GM19240 (cell line): Measurements from ENCODE around the gene AMMECR1.
"Not testable (repeated sequence)": the region's sequence is repeated elsewhere in the genome, so short reads cannot be mapped to it uniquely, and the experiment has no call there.

ENCODE experiments used
- DNase-seq: peaks from one replicate; pipeline ENCODE4 v3.0.0; 2011; ENCODE audit warnings: low spot score; ENCODE audit not compliant: insufficient read length

Gene AMMECR1

DNA sequence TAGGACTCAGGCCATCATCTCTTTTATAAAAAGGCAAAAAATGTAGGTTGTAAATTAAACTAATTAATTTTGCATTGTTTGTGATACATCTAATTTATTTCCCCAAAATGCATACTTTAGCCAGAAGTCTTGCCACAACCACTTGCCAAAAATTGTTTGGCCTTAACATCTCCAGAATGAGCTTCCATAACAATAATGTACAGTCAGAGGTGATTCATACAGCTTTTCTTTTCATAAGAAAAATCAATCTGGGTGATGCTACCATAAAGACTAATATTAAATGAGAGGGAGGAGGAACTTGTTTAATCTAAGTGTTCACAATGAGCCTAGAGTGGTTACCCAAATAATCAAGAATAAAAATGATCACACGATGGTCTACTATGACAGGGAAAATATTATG, 59.3 kb downstream of the AMMECR1 start:
- no peak for DNase-seq

DNA sequence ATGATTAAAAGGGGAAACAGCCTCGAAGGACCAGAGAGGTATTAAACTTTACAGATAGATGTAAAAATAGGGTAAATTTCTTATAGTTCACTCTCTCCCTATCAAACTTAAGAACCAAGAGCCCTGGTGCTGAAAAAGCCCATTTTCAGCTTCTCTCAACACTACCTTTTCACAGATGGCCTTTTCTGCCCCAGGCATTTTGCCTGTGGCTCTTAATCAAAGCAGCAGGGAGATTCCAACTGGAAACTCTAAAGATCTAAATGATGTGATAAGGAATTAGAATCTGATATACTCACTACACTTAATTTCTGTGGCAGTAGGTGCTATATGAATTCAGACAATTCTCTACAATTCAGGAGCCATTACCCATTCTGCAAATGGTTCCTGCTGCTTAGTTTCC, 60.0 kb downstream of the AMMECR1 start:
- no peak for DNase-seq

DNA sequence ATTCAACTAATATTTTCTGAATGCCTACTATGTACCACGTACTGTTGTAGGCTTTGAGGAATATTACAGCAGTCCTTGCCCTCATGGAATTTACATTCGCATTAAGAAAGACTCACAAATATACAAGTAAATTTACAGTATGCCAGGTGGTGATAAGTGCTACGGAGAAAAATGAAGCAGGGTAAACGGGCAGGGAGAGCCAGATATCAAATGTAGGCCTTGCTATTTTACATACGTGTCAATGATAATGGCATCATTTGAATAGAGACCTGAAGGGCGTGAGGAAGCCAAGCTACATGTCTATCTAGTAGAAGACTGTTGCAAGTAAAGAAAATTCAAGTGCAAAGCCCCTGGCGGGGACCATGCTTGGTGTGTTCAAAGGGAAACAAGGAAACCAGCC, 65.2 kb downstream of the AMMECR1 start:
- DNase-seq, result no peak

DNA sequence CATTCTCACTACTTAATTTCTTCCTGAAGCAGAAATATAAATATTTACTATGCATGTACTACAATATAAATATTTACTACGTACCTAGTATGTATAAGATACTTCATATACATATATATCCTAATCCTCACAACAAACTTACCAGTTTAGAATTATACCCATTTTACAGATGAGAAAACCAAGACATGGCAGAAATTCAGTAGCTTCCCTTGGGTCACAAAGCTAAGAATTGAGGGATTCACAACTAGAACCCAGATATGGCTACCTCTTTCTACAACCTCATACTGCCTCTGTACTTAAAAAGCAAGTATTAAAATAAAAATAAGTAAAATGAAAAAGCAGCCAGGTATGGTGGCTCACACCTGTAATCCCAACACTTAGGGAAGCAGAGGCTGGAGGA, 65.9 kb downstream of the AMMECR1 start:
- no peak for DNase-seq

DNA sequence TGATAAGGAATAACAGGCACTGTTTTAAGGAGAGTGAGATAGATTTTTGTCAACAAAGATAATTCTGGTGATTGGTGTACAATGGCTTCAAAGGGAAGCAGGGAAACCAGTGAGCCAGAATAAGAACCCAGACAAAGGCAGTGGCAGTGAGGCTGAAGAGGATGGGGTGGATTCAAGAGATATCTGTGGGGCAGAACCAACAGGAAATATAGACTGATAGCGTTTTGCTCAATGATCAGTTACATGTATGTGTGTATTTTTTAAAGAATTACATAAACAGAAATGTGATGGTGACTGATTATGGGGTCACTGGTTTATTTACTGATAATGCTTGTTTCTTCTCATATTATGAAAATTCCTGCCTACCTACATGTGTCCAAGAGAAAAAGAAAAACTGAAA, 66.4 kb downstream of the AMMECR1 start:
- no peak for DNase-seq

DNA sequence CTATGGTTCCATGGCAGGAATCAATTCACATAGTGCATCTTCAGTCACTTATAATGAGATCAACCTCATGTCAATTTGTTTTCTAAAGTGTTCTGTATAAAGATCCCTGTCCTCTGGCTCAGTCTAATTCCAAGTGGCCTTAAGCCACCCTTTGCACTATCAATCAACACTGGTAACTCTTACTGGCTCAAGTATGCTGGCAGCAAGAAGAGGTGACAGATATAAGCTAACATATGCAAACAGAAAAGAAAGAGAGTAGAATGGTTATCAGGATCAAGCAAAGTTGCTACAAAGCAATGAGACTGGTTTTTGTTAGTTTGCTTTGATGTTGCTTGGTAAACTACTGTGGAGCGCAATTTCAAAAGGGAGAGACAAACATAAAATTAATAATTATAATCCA, 67.0 kb downstream of the AMMECR1 start:
- no peak for DNase-seq

DNA sequence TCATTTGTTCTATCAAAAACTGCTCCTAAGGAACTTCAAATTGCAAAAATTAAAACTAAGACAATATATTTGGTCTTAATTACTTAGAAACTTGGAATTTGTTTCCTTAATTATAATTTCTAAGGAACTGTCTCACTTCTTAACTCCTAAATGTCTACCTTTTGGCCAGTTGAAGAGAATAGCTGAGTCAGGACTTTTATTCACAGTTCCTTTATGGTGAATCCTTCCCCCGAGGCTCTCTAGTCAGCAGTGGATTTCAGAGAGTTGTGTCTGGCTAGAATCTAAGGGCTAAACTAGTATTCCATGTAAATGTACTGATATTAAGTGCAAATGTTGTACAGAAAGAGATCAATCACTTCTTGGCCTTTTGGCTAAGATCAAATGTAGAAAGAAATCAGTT, 69.3 kb downstream of the AMMECR1 start:
- no peak for DNase-seq

DNA sequence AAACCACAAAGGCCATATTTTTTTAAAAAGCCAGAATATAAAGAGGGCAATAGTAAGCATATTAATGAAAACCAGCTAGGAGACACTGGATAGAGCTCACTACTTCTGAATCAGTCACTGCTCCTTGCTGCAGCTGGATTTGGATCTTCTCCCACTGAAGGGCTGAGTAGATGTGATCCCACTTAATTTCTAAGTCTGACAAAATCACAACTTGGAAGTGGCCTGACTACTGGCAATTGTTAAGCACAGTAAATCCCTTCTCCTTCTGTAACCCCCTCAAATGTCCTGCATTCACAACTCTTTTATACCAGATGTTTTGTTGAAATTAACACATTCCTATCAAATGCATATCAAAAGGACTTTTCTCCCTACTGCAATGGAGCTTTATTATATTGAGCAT, 72.9 kb downstream of the AMMECR1 start:
- no peak for DNase-seq

DNA sequence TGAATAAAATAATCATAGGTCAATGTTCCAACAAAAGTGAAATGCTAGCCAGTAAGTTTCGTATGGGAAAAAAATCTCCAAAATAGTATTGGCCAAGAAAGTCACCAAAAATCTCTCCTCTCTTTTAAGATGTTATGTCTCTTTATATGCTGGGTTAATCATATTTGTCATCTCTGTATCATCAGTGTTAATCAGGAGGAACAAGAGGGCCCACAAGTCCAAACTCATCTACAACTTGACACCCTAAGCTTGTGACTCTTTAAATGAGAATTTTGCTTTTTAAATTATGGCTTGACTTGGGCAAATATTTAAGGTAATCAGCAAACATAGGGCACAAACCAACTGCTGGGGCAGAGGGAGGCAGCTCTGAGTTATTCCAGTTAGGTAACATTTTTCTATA, 75.5 kb downstream of the AMMECR1 start:
- DNase-seq, result no peak

DNA sequence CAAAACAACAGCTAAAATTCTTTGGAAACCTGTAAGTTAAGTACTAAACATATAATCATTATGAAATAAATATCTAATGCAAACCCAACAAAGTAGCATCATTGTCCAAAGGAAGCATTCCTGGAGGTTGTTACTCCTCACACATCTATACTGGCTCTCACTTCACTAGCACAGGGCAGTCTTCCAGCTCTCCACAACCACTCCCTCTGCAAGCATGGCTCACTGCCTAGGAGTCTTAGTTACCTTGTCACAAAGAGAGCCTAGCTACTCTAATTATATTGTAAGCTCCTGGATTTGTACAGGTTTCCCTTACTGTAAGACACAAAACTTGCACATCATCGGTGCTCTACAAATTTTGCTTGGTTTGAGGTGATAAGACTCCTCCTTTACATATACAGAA, 76.1 kb downstream of the AMMECR1 start:
- DNase-seq, result no peak

DNA sequence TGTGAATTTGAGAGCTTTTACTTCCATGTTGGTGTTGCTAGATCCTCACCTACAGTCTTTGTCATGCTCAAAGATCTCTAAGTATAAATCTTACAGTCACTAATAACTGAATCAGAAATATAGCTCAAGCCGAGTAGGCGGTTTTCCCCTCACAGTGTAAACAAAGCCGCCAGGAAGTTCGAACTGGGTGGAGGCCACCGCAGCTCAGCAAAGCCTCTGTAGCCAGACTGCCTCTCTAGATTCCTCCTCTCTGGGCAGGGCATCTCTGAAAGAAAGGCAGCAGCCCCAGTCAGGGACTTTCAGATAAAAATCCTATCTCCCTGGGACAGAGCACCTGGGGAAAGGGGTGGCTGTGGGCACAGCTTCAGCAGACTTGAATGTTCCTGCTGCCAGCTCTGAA, 79.6 kb downstream of the AMMECR1 start:
- DNase-seq, result not testable (repeated sequence)

DNA sequence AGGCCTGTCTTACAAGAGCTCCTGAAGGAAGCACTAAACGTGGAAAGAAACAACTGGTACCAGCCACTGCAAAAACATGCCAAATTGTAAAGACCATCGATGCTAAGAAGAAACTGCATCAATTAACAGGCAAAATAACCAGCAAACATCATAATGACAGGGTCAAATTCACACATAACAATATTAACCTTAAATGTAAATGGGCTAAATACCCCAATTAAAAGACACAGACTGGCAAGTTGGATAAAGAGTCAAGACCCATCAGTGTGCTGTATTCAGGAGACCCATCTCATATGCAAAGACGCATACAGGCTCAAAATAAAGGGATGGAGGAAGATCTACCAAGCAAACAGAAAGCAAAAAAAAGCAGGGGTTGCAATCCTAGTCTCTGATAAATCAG, 86.4 kb downstream of the AMMECR1 start:
- not testable (repeated sequence) for DNase-seq

DNA sequence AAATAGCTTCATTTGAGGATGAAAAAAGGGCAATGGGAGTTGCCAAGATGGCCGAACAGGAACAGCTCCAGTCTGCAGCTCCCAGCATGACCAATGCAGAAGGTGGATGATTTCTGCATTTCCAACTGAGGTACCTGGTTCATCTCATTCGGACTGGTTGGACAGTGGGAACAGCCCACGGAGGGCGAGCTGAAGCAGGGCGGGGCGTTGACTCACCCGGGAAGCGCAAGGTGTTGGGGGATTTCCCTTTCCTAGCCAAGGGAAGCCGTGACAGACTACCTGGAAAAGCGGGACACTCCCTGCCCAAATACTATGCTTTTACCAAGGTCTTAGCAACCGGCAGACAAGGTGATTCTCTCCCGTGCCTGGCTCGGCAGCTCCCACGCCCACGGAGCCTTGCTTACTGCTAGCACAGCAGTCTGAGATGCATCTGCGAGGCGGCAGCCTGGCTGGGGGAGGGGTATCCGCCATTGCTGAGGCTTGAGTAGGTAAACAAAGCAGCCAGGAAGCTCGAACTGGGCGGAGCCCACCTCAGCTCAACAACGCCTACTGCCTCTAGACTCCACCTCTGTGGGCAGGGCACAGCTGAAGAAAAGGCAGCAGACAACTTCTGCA, 88.3 kb downstream of the AMMECR1 start:
- DNase-seq, result not testable (repeated sequence)

DNA sequence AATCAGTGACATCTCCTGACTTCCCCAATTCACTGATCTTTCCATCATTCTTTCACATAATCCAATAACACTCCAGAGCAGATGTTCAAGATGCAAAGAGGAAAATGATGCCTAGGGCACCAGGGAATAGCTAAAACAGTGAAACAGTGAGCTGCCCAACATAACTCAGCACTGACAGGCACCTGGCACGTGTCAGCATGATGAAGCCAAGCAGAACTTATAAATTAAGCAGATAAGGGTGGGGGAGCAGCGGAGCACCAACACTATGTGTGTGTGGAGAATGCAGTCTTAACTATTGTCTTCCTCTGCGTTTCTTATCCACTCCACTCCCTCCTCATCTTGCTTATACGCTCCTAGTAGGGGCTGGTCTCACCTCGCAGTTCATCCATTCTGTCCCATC, 89.4 kb downstream of the AMMECR1 start:
- DNase-seq, result no peak

DNA sequence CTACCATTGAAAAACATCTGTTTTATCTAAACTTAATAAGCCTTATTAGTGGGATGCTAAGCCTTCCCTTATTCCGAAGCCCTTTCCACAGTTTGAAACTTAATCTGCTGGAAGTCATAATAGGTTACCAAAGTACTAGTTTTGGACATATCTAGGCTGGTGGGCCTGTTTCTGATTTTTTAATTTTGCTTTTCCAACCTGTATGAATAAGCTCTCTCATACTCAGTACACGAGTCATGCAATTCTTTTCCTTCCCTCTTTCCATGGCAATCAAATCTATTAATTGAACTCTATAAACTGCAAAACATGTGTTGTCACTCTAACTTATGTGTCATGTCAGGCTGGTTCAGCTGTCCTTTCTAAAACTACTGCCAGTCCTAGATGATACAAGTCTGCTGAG, 91.0 kb downstream of the AMMECR1 start:
- no peak for DNase-seq

DNA sequence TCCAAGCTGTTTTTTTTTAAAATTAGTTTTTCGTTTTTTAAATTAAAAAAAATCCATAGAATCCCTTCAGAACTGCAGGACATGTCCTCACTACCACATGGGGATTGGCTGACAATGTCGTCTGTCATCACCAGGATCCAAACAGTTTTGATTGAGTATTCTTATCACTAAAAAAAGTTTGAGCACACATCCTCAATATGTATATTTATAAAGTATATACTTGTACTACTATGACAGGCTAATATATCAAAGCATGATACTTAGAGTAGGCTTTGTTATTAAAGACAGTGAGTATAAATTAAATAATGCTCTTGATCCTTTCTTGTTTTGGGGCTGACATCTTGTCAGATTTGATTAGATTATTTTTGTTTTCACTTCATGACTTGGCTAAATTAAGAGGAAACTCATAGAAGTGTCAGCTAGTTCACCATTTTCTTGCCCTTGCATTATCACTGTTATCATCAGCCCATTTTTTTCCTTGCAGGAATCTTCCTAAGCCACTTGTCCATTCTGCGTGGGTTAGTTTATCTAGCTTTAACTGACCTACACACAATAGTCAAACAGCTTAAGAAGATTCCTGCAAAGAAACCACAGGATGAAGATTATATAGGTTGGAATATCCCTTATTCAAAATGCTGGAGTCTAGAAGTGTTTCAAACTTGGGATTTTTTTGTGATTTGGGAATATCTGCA, 92.8 kb downstream of the AMMECR1 start:
- DNase-seq, result no peak

DNA sequence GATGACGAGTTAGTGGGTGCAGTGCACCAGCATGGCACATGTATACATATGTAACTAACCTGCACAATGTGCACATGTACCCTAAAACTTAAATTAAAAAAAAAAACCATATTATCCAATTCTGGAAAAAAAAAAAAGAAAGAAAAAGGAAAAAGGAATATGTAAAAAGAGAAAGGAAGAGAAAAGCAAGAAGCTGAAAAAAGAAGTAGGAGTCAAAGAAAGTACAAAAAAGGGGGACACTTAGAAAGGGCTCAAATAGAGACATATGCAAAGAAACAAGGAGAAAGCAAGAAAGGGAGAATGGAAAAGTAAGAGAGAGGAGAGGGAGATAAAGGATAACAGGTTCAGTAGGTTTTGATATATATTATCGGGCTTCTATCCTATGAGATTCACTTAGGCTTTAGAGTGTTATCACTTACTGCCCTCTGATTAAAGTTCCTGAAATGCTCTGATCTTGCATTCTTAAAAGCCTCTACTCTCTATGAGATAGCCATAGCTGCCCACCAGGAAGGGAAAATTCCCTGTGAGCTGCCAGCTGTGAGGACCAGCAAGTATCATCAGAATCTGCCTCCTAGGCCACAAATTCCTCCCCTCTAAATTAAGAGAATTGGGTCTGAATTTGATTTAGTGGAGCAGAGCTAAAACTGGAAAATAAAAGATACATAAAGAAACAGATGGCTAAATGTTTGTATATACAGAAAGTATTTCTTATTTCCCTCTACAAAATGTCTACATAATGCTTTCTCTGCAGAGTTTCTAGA, 95.2 kb downstream of the AMMECR1 start:
- DNase-seq, result no peak

DNA sequence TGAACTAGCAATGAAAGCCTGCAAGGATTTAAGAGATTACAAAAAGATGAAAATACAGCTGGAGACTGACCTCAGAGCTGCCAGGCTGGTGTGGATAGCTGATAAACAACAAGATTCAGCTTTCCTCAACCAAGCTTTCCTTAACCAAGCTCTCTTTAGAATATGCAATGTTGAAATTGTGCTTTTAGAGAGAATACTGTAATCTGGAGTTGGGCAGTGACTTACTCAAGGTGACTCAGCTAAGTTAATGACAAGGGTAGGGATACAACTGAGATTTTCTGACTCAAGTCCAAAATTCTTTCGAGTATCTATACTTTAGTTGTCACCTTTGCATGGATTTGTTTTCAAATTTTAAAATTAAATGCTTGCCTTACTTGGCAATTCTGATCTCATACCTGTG, 98.0 kb downstream of the AMMECR1 start:
- no peak for DNase-seq

DNA sequence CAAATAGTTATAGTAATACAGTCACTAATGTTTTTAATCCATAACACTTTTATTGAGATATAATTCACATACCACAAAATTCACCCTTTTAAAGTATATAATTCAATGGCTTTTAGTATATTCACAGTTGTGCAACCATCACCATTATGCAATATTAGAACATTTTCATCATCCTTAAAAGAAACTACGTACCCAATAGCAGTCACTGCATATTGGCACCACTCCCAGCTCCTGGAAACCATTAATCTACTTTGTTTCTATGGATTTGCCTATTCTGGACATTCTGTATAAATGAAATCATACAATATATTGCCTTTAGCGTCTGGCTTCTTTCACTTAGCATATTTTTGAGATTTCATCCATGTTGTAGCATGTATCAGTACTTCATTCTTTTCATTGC, 99.3 kb downstream of the AMMECR1 start:
- no peak for DNase-seq

DNA sequence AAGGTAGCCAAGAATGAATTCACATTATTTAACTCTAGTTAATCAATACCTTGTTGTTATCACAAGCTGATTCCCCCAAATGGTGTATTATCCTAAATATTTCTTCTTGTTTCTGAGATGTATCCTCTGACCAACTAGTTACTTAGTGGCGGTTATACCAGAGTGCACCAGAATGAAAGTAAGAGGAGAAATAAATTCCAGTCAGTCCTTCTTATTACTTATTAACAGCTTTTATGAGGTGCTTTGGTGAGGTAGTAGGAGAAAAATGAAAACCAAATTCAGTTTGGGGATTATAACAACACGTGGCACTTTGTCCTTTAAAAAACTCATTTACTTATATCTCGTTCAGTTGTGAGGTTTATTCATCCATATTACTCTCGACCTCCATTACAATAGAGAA, 101.9 kb downstream of the AMMECR1 start:
- no peak for DNase-seq

DNA sequence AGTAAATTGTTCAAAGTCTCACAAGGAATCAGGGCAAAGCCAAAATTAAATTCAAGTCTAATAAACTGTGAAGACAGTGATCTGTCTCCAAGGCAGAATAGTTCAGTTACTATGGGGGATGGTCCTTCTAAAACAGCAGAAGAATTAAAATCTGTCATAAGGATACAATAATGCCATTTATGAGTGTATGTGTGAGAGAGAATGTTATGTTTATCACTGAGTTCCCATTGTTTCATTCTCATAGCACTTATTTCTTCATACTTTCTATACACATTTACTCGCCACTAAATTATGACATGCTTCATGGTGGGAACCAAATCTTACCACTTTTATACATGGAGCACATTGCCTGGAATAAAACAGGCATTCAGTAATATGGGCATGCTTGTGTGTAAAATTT, 102.5 kb downstream of the AMMECR1 start:
- no peak for DNase-seq

DNA sequence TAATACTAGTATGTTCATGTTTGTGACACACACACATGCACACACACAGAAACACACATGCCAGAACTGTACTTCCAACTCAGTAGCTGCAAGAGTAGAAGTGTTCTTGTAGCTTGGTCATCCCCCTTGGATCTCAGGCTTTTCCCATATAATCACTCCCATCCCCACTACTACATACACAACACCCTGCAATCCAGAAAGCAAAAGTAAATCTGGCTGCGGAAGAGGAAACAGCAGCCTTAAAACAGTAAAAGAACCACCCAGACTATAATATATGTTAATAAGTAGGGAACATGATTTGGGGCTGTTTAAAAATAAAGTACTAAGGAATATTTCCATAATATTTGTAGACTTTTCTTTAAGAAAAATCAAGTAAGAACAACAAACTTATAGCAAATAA, 103.2 kb downstream of the AMMECR1 start:
- DNase-seq, result no peak

DNA sequence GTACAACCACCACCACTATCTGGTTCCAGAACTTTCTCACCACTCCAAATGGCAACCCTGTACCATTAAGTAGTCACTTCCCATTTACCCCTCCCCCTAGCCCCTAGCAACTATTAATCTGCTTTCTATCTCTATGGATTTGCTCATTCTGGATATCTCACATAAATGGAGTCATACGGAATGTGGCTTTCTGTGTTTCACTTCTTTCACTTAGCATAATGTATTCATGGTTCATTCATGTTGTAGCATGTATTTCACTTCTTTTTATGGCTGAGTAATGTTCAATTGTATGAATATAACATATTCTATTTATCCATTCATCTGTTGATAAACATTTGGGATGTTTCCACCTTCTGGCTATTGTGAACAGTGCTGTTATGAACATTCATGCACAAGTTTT, 104.7 kb downstream of the AMMECR1 start:
- DNase-seq, result no peak
